HL-60 (cell line): ENCODE measurements around the gene HEBP2.

Experiments used
- CTCF ChIP-seq: IDR thresholded peaks from one replicate; pipeline ENCODE4 v1.5.1; 2011; ENCODE audit warnings: low read length, control low read depth, inconsistent platforms; ENCODE audit not compliant: insufficient read depth
- POLR2AphosphoS5 ChIP-seq: IDR thresholded peaks from 2 replicates; pipeline ENCODE4 v1.6.1; 2012; ENCODE audit warnings: low read depth

- TF ChIP-seq POLR2AphosphoS5 = no peak
- TF ChIP-seq CTCF = no peak
Observed at GRCh38 chr6:138431256-138432062, 27.4 kb downstream of the HEBP2 start.
